NCI-H146 (cell line): ENCODE data around the gene FAM50B.

Experiments
- DNase-seq: peaks from one replicate; lab custom pipeline; 2025; lab: John Stamatoyannopoulos, UW

The FAM50B gene

DNA sequence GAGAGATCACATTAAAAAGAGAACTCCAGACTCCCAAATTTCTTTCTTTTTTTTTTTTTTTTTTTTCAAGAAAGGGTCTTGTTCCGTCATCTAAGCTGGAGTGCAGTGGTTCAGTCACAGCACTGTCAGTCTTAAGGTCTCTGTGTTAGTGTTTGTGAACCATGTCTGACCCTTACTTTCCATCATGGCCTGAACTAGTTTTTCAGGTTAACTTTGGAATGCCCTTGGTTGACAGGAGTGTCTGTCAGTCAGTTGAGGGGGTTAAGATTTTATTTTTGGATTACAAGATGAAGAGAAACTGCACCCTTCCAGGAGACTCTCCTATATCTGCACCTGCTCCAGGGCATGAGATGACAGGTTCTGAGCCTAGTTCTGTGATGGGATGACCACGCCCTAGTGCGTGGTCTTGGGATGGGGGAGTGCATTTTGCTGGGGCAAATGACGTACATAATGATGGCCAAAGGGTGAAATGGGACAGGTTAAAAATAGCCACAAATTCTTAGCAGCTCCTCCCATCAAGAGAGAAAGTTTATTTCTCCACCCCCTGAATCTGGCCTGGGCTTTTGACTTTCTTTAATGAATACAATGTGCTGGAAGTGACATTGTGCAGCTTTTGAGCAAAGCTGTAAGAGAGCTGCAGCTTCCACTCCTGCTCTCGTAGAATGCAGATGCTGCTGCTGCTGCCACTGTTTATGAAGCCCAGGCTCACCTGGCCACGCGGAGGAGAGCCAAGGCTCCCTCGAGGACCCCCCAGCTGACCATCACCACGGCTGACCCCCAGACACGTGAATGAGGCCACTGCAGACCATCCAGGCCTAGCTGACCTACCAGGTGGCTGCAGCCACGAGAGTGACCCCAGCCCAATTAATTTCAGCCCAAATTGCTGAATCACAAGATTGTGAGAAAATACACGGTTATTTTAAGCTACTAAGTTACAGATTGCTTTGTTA, 29.7 kb upstream of the FAM50B start:
- DNase-seq, result no peak

DNA sequence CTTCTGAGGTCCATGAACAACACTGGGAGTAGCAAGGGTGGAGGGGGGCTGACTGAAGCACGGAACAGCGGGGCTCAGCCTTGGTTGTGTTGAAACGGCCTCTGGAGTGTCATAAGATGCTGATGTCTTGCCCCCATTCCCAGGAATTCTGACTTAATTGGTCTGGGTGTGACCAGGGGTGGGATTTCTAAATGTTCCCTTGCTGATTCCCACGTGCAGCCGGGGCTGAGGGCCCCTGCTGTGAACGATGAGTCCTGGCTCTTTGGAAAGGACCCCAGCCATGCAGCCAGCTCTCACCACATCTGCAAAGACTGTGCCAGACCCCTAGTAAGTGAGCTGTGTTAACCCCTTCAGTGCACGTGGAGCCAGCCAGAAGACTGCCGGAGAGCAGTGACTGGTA, 28.6 kb upstream of the FAM50B start:
- DNase-seq, result no peak

- no peak for DNase-seq
Observed at GRCh38 chr6:3822747-3823445, 26.3 kb upstream of the FAM50B start.

GRCh38 chr6:3823671-3824070, 25.5 kb upstream of the FAM50B start:
- no peak for DNase-seq

DNA sequence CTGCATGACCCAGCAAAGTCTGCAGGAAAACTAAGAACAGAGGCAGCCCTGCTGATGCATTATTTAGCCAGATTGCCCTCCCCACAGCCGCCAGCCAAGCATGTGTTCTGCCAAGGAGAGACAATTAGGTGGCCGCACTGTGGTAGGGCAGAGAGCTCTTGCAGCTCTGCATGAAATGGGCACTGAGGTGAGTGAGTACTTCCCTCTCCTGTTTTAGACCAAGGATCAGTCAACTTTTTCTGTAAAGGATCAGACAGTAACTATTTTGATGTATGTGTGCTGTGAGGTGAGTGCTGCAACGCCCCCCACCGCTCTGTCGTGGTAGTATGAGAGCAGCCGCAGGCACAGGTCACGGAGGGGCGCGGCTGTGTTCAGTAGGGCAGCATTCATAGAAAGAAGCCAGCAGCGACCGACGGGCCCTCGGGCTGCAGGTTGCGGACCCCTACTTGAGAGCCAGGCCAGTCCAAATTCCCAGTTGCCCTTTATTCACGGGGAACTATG, 23.8 kb upstream of the FAM50B start:
- no peak for DNase-seq

GRCh38 chr6:3825851-3826581, 23.2 kb upstream of the FAM50B start:
- DNase-seq, result no peak

DNA sequence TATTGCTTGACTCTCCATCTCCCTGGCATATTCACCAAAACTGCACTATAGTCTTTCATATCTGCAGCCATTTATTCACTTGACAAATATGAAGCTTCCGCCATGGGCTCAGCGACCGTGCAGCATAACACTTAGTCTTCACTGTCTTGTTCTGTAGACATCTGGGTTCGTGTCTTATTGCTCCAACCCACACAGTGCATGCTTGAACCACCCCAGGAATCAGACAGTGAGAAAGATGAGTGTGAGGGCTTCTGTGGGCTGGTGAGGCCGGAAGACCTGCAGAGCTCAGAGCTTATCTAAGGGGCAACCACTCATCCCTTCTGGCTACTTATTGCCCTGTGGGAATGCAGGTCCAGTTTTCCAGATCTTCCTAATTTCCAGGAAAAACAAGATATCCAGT, 19.9 kb upstream of the FAM50B start:
- no peak for DNase-seq

DNA sequence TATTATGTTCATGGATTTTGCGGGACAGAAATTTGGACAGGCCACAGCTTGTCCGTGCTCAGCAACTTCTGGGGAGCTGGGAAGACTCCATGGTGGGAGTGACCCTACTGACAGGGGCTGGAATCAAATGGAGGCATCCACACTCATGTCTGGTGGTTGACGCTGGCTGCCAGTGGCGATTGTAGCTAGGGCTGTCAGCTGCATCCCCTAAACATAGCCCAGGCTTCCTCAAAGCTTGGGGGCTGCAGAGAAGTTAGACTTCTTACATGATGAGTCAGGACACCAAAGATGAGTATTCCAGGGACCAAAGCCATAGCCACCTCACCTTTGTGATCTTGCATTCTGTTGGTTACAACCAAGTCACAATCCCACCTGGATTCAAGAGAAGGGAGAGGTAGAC, 18.4 kb upstream of the FAM50B start:
- no peak for DNase-seq

DNA sequence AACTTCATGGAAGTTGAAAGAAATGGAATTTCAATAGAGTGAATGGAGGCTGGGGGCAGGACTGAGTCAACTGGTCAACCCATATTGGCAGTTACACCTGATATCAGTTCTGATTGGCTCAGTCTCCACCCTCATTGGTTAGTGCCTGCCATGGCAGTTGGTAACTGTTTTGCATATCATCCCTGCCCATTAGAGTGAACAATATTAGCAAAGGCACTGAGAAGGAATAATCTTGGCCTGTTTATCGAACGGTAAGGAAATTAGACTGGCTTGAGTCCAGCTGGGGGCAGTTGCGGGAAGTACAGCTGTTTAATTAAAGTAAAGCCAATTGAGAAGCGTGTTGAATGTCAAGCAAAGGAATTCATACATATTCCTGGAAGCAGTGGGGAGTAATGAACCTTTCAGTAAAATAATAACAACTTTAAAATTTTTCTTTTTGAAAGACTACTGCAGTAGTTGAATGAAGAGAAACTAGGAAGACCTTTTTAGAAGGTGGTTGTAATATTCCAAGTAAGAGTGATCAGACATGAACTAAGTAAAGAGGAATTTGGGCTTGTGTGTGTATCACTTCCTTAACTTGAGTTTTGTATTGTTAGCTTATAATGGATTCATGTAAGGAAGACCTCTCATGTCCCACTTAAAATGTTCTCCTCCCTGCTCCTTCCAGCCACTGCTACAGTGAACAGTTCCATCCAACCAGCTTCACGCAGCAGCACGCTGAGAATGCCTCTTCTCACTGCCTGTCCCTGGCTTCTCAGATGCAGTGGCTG, 17.2 kb upstream of the FAM50B start:
- no peak for DNase-seq

DNA sequence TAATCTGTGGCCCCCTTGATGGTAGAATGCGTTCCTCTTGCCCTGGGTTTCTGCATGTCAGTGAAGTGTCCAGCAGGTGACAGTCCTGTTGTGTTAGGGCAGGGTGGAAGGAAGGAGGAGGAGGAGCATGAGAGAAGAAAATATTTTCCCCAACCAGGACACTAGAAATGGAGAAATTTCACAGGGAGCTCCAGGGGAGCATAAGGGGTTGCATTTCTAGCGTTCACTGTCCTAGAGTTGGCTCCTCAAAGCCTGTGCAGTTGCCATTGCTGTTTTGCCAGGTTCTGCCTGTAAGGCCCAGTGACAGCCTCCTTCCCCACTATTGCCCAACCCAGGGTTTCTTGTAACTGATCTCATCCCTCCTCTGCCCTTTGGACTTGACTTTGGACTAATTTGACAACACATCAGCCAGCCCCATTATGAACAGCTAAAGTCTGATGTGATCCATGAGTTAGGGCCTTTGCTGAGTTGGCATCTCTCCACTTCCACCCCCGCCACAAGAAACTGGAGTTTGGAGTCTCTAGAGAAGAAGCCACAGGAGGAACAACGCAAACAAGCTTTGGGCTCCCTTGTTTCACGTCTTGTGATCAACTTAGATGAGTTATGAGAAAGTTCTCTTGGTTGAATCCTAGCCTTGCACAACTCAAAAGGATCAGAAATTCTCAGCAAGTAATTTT, 14.0 kb upstream of the FAM50B start:
- no peak for DNase-seq

DNA sequence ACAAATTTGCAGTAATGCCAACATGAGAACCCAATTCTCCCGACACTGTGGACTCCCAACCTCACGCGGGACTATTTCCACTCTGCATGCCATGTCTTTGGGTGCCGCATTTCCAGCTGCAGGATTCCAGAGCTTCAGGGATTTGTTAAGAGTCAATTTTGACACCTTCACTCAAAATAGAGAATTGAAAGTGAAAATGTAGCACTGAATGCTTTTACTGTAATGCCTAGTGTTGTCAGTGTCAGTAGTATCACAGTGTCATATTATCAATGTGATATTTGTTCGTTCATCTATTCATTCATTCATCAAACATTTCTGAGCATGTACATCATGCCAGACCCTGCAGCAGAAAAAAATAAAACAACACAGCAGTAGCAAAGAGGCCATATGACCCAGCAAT, 13.4 kb upstream of the FAM50B start:
- DNase-seq, result no peak

GRCh38 chr6:3836566-3836965, 12.6 kb upstream of the FAM50B start:
- DNase-seq, result no peak

- DNase-seq, result no peak
Observed at GRCh38 chr6:3837781-3838180, 11.4 kb upstream of the FAM50B start.

- DNase-seq, result no peak
Observed at GRCh38 chr6:3838992-3839867, 9.9 kb upstream of the FAM50B start.

- DNase-seq, result no peak
Observed at GRCh38 chr6:3841066-3841454, 8.1 kb upstream of the FAM50B start.

- DNase-seq, result no peak
Observed at GRCh38 chr6:3841711-3842565, 7.2 kb upstream of the FAM50B start.

GRCh38 chr6:3843379-3844096, 5.6 kb upstream of the FAM50B start:
- DNase-seq, result no peak

- no peak for DNase-seq
Observed at GRCh38 chr6:3844097-3844463, 5.1 kb upstream of the FAM50B start.

- DNase-seq, result no peak
Observed at GRCh38 chr6:3847521-3847920, 1.7 kb upstream of the FAM50B start.
